Colon (tissue), 2 donors: ENCODE data around the gene HOXD4.

ENCODE experiments used
- FAIRE-seq: peaks from 2 replicates; lab custom pipeline; 2012; peaks lifted over from hg19 to GRCh38; lab: Jason Lieb, UNC
- donor health status: control.
- donor health status: control.

Gene HOXD4

GRCh38 chr2:176126929-176127773 is 24.2 kb upstream of the HOXD4 start:
- peak; percentile 36 for FAIRE-seq

- no peak for FAIRE-seq
Observed at GRCh38 chr2:176127774-176128072, 23.6 kb upstream of the HOXD4 start.

- FAIRE-seq = no peak
Observed at GRCh38 chr2:176128172-176128981, 23.0 kb upstream of the HOXD4 start.

- FAIRE-seq = no peak
Observed at GRCh38 chr2:176128982-176129796, 22.2 kb upstream of the HOXD4 start, which contains the start of gene HOXD8. Gene HOXD8 (plus strand): TSS chr2:176129705. CDS start chr2:176130367, 662 bp downstream.

GRCh38 chr2:176129813-176130146 is 21.6 kb upstream of the HOXD4 start:
- FAIRE-seq = no peak

GRCh38 chr2:176130147-176130956 is 21.0 kb upstream of the HOXD4 start:
- FAIRE-seq = no peak

GRCh38 chr2:176130957-176131847 is 20.1 kb upstream of the HOXD4 start:
- FAIRE-seq = no peak

- no peak for FAIRE-seq
Observed at GRCh38 chr2:176131848-176132158, 19.5 kb upstream of the HOXD4 start.

GRCh38 chr2:176132205-176133171 is 18.9 kb upstream of the HOXD4 start:
- FAIRE-seq = no peak

GRCh38 chr2:176133389-176133788 is 18.0 kb upstream of the HOXD4 start:
- no peak for FAIRE-seq

- no peak for FAIRE-seq
Observed at GRCh38 chr2:176134035-176134434, 17.3 kb upstream of the HOXD4 start.

- no peak for FAIRE-seq
Observed at GRCh38 chr2:176135035-176135440, 16.3 kb upstream of the HOXD4 start.

- FAIRE-seq = no peak
Observed at GRCh38 chr2:176136374-176137251, 14.7 kb upstream of the HOXD4 start.

- no peak for FAIRE-seq
Observed at GRCh38 chr2:176137252-176137580, 14.1 kb upstream of the HOXD4 start.

- FAIRE-seq = no peak
Observed at GRCh38 chr2:176137906-176138305, 13.4 kb upstream of the HOXD4 start.

GRCh38 chr2:176138526-176138922 is 12.8 kb upstream of the HOXD4 start:
- no peak for FAIRE-seq

- no peak for FAIRE-seq
Observed at GRCh38 chr2:176138923-176139660, 12.3 kb upstream of the HOXD4 start.
